Fibroblast of skin of back (primary cell): ENCODE results near the gene ARSG.

Experiments
- DNase-seq: peaks from one replicate; pipeline ENCODE4 v3.0.0-alpha.2; 2013

ARSG gene

GRCh38 chr17:68378268-68379176 lies 87.2 kb downstream of the ARSG start:
- peak; percentile 66 for DNase-seq

GRCh38 chr17:68379177-68379510 lies 87.8 kb downstream of the ARSG start:
- DNase-seq: no peak

GRCh38 chr17:68379692-68380677 lies 88.7 kb downstream of the ARSG start:
- no peak for DNase-seq

- DNase-seq: peak; percentile 54
Measured at GRCh38 chr17:68381076-68381900, 90.0 kb downstream of the ARSG start.

GRCh38 chr17:68382582-68383085 lies 91.3 kb downstream of the ARSG start:
- DNase-seq: no peak

GRCh38 chr17:68383120-68383442 lies 91.8 kb downstream of the ARSG start:
- DNase-seq: no peak

- DNase-seq: peak; percentile 69
Measured at GRCh38 chr17:68383443-68384321, 92.4 kb downstream of the ARSG start.

- no peak for DNase-seq
Measured at GRCh38 chr17:68384471-68384870, 93.2 kb downstream of the ARSG start.

- DNase-seq: no peak
Measured at GRCh38 chr17:68384941-68385340, 93.6 kb downstream of the ARSG start.

- DNase-seq: no peak
Measured at GRCh38 chr17:68385490-68386215, 94.4 kb downstream of the ARSG start.

- no peak for DNase-seq
Measured at GRCh38 chr17:68387435-68388218, 96.3 kb downstream of the ARSG start.

- no peak for DNase-seq
Measured at GRCh38 chr17:68389041-68389440, 97.7 kb downstream of the ARSG start.

- DNase-seq: no peak
Measured at GRCh38 chr17:68390888-68391545, 99.7 kb downstream of the ARSG start.

- no peak for DNase-seq
Measured at GRCh38 chr17:68391561-68392268, 100.4 kb downstream of the ARSG start.

- no peak for DNase-seq
Measured at GRCh38 chr17:68394608-68395331, 103.5 kb downstream of the ARSG start.

- DNase-seq: no peak
Measured at GRCh38 chr17:68396226-68397107, 105.2 kb downstream of the ARSG start.

GRCh38 chr17:68397108-68397536 lies 105.8 kb downstream of the ARSG start:
- no peak for DNase-seq
